Activated naive CD4-positive, alpha-beta T cell treated with anti-CD3 and anti-CD28 coated beads, Interleukin-2, amount 10 ng/mL, durations not matched to agents 7 days and 5 days (primary cell): Measurements from ENCODE around the gene KCNJ11.
A peak's percentile ranks its signal among the peaks of the same experiment; 100 is the strongest.
"Not testable (repeated sequence)": the region's sequence is repeated elsewhere in the genome, so short reads cannot be mapped to it uniquely, and the experiment has no call there.

Source experiments
- CTCF ChIA-PET: fragments of 350-600 bp; sonication (Branson Sonifier 250); formaldehyde crosslinking; loops from one replicate; lab custom pipeline; 2021; ENCODE audit warnings: antibody characterized with exemption; lab: Charles Lee
- DNase-seq: peaks from one replicate; pipeline ENCODE4 v3.0.0-alpha.2; 2020
- H3K27ac Mint-ChIP-seq: one replicate; pipeline ENCODE4 v1.8.0; 2021; ENCODE audit warnings: mild to moderate bottlenecking, moderate library complexity, mixed read lengths
- H3K27me3 Mint-ChIP-seq: one replicate; pipeline ENCODE4 v1.8.0; 2021; ENCODE audit warnings: mild to moderate bottlenecking, mixed read lengths
- H3K36me3 Mint-ChIP-seq: one replicate; pipeline ENCODE4 v1.8.0; 2021; ENCODE audit warnings: mixed read lengths
- H3K4me1 Mint-ChIP-seq: one replicate; pipeline ENCODE4 v1.8.0; 2021; ENCODE audit warnings: mixed read lengths
- H3K4me3 Mint-ChIP-seq: one replicate; pipeline ENCODE4 v1.8.0; 2021; ENCODE audit warnings: mild to moderate bottlenecking, moderate library complexity, mixed read lengths
- H3K9me3 Mint-ChIP-seq: one replicate; pipeline ENCODE4 v1.8.0; 2021; ENCODE audit warnings: mixed read lengths

Gene KCNJ11

DNA sequence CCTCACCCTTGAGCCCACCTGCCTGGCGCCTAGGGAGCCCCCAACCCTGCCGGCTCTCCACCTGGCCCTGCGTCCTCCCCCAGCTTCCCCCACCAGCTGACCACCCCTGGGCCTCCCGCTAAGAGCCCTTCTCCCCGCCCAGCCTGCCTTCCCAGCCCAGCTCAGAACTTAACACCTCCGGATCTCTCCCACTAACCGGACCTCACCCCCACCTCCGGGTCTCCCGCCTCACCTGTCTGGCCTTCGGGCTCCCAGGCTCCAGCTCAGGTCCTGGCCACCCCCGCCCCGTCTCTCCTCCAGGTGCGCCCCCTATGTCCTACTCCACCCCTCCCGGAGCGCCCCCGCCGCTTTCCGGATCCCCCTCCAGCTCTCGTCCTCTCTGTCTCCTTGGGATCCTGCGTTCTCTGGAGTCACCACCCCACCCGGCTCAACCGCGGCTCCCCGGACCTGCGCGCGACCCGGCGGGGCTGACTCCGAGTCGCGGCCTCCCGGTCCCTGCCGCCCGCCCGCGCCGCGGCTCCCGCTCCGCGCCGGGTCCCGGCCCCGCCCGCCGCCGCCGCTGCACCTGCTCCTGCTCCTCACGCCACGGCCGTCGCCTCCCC, at the start of gene KCNJ11:
Gene KCNJ11, minus strand, starts transcription at position 51 of the 602 bp plus-strand sequence. CDS start 568 bp downstream, outside the sequence.
- CTCF ChIA-PET, result interaction anchor here (0.6 to 3.2 kb wide), 12 partner anchors 10 to 433 kb away, joined by 3 to 26 read pairs (median 3); no protein-coding TSS in a partner anchor
- no peak for DNase-seq
- Mint-ChIP-seq H3K4me3 (peak within 1 kb of the TSS; percentile 75), H3K36me3 (no peaks in the 10 kb centered on the region), H3K27me3 (peaks cover 66% of the 10 kb centered on the region), H3K9me3 (no peaks in the 10 kb centered on the region), H3K4me1 (peaks cover 16% of the 10 kb centered on the region), H3K27ac (peak within 1 kb of the TSS; percentile 67)

DNA sequence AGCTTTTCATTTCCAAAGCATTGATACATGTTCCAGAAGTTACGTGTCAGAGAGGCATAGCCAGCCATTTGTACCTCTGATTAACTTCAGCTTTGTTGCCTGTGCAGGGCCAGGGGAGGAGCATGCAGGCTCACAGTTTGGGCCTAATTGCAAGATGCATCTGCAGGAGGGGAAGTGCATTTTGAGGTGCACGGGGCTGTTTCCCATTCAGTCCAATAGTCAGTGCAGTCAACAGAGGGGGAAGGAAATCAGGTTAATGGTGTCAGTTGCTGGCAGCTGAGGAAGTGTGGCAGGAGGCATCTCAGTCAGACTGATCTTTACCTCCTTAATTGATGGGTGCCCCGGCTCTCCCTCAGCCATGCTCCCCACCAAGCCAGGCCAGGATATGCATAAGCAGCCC, 48.9 kb upstream of the KCNJ11 start:
- no peak for DNase-seq
- H3K4me3 Mint-ChIP-seq, result no peak overlapping the region
- no peak overlapping the region for H3K27ac Mint-ChIP-seq
- peaks cover 43% of the 10 kb centered on the region for H3K27me3 Mint-ChIP-seq
- peaks cover 22% of the 10 kb centered on the region for H3K4me1 Mint-ChIP-seq
- no peaks in the 10 kb centered on the region for H3K36me3 Mint-ChIP-seq
- H3K9me3 Mint-ChIP-seq, result peaks cover 3% of the 10 kb centered on the region
- CTCF ChIA-PET, result no interaction called here

DNA sequence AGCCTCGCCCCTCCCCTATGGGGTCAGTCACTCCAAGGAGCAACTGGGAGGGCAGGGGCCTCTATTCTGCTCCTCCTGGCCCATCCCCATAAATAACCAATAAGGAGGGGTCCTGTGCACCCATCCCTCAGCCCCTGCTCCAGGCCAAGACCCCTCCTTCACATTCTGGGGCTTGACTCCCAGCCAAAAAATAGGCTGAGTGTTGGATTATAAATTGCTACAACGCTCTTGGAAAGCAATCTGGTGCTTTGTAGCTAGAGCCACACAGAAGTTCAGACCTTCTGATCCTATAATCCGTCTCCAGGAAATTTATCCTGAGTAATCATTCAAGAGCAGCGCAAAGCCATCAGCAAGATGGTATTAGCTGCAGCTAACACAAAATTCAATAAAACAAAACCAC, 45.6 kb upstream of the KCNJ11 start:
- CTCF ChIA-PET, result interaction anchor here (0.7 kb wide), 1 partner anchor 94 kb away, joined by 3 read pairs; no protein-coding TSS in a partner anchor

DNA sequence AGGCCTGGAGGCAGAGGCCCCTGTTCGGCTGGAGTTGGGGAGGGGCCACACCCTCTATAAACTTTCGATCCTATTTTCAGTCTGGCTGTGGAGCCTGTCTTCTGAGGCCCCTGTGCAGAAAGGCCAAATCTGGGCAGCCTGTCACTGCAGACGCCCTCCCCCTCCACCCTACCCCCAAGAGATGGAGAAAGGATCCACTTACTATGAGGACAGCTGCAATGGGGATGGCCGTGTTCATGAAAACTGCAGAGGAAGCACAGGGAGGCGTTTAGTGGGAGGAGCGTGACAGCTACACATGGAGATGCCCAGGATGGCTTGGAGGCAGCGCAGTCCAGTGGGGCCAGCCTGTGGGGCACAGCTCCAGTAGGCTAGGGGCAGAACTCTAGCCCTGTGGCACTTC, 43.5 kb upstream of the KCNJ11 start:
- CTCF ChIA-PET, result no interaction called here
- no peak for DNase-seq
- H3K27ac Mint-ChIP-seq, result no peak overlapping the region
- H3K9me3 Mint-ChIP-seq, result no peaks in the 10 kb centered on the region
- peaks cover 36% of the 10 kb centered on the region for H3K27me3 Mint-ChIP-seq
- no peak overlapping the region for H3K4me3 Mint-ChIP-seq
- no peaks in the 10 kb centered on the region for H3K36me3 Mint-ChIP-seq
- H3K4me1 Mint-ChIP-seq, result peaks cover 8% of the 10 kb centered on the region

More for the DNA sequence above, 45.6 kb upstream of the KCNJ11 start:
- Mint-ChIP-seq H3K27ac (no peak overlapping the region), H3K4me1 (peaks cover 14% of the 10 kb centered on the region), H3K27me3 (peaks cover 37% of the 10 kb centered on the region), H3K4me3 (no peak overlapping the region), H3K36me3 (no peaks in the 10 kb centered on the region), H3K9me3 (no peaks in the 10 kb centered on the region)
- no peak for DNase-seq

DNA sequence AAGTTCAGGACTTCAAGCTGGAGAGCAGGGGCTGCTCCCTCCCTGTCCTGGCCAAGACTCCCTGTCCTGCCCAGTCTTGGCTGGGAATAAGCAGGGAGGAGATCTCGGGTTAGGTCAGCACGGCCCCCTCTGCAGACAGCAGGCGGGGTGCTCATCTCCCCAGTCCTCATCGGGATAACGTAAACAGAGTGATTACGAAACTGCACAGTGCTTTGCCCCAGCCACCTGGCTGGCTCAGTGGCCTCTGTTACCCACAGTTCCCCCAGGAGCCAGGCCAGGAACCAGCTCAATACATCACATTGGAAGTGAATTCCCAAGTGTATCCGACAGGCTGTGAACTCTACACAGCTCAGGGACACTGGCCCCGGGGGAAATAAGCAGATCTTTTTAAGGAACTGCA, 42.7 kb upstream of the KCNJ11 start:
- H3K4me1 Mint-ChIP-seq, result peaks cover 16% of the 10 kb centered on the region

DNA sequence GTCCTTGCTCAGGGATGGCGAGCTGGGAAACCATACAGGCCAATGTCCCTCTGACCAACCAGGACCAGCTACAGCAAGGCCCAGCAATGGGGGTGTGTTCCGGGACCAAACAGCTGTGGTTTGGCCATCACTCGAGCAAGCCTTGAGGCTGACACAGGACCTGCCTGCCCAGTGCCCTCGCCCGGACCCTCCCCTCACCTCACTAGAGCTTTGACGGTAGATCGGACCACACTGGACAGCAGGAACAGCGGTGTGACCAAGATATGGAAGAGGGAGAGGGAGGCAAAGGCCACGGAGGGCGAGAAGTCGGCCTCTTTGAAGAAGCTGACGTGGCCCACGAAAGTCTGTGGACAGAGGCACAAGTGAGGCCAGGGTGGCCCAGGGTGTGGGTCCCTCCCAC, 42.2 kb upstream of the KCNJ11 start:
- Mint-ChIP-seq H3K9me3 (no peaks in the 10 kb centered on the region), H3K27ac (no peak overlapping the region), H3K4me3 (no peak overlapping the region), H3K4me1 (peaks cover 22% of the 10 kb centered on the region), H3K27me3 (peaks cover 32% of the 10 kb centered on the region), H3K36me3 (no peaks in the 10 kb centered on the region)
- no peak for DNase-seq
- CTCF ChIA-PET, result no interaction called here

More for the DNA sequence above, 42.7 kb upstream of the KCNJ11 start:
- Mint-ChIP-seq H3K9me3 (no peaks in the 10 kb centered on the region), H3K27ac (no peak overlapping the region), H3K4me3 (no peak overlapping the region), H3K27me3 (peaks cover 37% of the 10 kb centered on the region), H3K36me3 (no peaks in the 10 kb centered on the region)
- no peak for DNase-seq
- CTCF ChIA-PET, result no interaction called here

DNA sequence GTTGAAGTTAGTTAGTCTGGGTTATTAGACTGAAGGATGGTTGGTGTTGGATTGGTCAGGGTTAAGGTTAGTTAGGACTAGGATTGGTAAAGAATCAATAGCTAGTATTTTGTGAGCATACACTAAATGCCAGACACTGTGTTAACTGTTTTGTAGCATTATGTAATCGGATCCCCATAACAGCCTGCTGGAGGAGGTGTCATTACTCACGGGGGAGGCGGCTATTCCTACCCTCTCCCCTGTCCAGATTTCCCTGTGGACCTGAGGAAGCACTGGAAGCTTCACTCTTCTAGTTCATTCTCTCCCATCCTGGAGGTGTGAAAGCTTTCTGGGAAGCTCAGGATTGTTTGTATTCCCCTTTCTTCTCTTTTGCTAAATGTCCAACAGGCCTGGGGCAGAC, 40.5 kb upstream of the KCNJ11 start:
- H3K9me3 Mint-ChIP-seq, result no peaks in the 10 kb centered on the region
- no peak for DNase-seq
- H3K27me3 Mint-ChIP-seq, result peaks cover 42% of the 10 kb centered on the region
- peaks cover 24% of the 10 kb centered on the region for H3K4me1 Mint-ChIP-seq
- CTCF ChIA-PET, result interaction anchor here (1.3 kb wide), 1 partner anchor 10 kb away, joined by 3 read pairs; no protein-coding TSS in a partner anchor
- H3K4me3 Mint-ChIP-seq, result no peak overlapping the region
- H3K27ac Mint-ChIP-seq, result no peak overlapping the region
- no peaks in the 10 kb centered on the region for H3K36me3 Mint-ChIP-seq

DNA sequence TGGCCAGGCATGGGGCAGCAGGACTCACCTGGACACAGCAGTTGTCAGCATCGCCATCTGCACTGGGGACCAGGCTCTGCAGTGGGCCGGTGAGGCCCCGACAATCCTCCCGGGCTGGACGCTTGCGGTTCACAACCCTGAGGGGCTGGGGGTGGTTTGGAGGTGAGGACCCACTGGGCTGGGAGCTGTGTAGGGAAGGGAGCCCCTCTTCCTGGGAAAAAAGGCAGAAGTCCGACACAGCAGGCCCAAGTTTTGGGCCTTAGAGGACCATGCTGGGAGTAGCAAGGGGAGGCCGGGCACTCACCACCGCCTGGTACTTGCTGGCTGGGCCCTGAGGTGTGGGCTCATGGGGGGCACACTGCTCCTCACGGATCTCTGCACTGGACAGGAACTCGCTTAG, 39.8 kb upstream of the KCNJ11 start:
- DNase-seq, result no peak
- peaks cover 48% of the 10 kb centered on the region for H3K27me3 Mint-ChIP-seq
- CTCF ChIA-PET, result interaction anchor here (1.3 kb wide), 1 partner anchor 10 kb away, joined by 3 read pairs; no protein-coding TSS in a partner anchor
- no peaks in the 10 kb centered on the region for H3K36me3 Mint-ChIP-seq
- peaks cover 24% of the 10 kb centered on the region for H3K4me1 Mint-ChIP-seq
- H3K27ac Mint-ChIP-seq, result no peak overlapping the region
- H3K4me3 Mint-ChIP-seq, result no peak overlapping the region
- no peaks in the 10 kb centered on the region for H3K9me3 Mint-ChIP-seq

DNA sequence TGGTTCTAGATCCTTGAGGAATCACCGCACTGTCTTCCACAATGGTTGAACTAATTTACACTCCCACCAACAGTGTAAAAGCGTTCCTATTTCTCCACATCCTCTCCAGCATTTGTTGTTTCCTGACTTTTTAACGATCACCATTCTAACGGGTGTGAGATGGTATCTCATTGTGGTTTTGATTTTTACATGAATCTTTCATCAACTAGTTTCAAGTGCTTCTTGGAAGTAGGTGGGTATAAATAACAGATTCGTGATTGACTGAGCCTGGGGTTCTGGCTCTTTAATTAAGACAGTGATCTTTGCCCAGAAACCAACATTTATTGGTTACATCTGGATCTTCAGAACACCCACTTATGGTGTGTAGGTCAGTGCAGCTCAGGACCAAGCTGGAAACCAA, 37.8 kb upstream of the KCNJ11 start:
- CTCF ChIA-PET, H3K4me3 Mint-ChIP-seq, H3K36me3 Mint-ChIP-seq, H3K27ac Mint-ChIP-seq, DNase-seq, H3K9me3 Mint-ChIP-seq: not testable (repeated sequence)
- Mint-ChIP-seq H3K27me3 (peaks cover 59% of the 10 kb centered on the region), H3K4me1 (peaks cover 28% of the 10 kb centered on the region)

DNA sequence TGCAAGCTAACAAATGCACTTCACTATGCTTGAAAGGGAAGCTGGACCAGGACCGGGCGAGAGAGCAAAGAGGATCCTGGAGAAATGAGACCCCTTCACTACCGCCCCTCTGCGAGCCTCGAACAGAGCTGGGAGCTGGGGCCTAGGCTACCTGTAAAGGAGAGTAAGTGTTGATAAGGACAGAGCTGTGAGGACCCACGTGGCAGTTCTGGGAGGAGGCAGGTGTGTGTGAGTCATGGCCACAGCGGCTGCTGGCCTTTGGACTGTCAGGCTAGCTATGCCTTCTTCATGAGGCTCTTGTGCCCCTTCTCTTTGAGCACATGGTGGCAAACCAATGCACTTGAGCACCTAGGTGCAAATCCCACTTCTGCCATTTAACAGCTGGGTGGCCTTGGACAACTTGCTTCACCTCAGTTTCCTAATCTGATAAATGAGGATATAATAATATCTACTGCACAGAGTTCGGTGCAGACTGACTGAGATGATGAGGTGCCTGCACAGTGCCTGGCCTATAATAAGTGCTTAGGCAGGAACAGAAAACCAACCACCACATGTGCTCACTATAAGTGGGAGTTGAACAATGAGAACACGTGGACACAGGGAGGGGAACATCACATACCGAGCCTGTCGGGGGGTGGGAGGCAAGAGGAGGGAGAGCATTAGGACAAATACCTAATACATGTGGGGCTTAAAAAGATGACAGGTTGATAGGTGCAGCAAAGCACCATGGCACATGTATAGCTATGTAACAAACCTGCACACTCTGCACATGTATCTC, 35.3 kb upstream of the KCNJ11 start:
- no peak for DNase-seq
- H3K4me3 Mint-ChIP-seq, result no peak overlapping the region
- H3K27ac Mint-ChIP-seq, result no peak overlapping the region
- H3K9me3 Mint-ChIP-seq, result no peaks in the 10 kb centered on the region
- H3K4me1 Mint-ChIP-seq, result peaks cover 28% of the 10 kb centered on the region
- CTCF ChIA-PET, result interaction anchor here (1.1 to 1.5 kb wide), 3 partner anchors 9 to 81 kb away, joined by 3 read pairs; no protein-coding TSS in a partner anchor
- H3K27me3 Mint-ChIP-seq, result peaks cover 72% of the 10 kb centered on the region
- H3K36me3 Mint-ChIP-seq, result no peaks in the 10 kb centered on the region

DNA sequence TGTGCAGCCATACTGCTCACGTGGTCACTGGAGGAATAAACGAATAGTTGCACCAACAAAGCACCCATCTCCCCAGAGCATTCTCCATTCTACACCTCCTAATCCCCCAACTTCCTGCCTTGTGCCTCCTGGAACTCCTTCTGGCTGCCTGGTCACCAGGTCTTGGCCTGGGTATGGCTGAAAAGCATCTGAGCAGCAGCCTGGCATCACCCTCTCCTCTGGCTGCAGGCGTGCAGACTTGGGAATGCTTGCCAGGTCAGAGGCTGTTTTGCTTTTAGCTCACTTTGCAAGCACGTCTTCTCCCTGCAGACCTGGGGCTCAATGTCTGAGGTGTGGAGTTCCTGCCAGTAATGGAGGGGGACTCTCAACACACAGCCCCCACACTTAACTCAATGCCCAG, 33.3 kb upstream of the KCNJ11 start:
- no peak overlapping the region for H3K27ac Mint-ChIP-seq
- no peaks in the 10 kb centered on the region for H3K9me3 Mint-ChIP-seq
- H3K36me3 Mint-ChIP-seq, result no peaks in the 10 kb centered on the region
- DNase-seq, result no peak
- peaks cover 75% of the 10 kb centered on the region for H3K27me3 Mint-ChIP-seq
- no peak overlapping the region for H3K4me3 Mint-ChIP-seq
- CTCF ChIA-PET, result no interaction called here
- H3K4me1 Mint-ChIP-seq, result peaks cover 18% of the 10 kb centered on the region

DNA sequence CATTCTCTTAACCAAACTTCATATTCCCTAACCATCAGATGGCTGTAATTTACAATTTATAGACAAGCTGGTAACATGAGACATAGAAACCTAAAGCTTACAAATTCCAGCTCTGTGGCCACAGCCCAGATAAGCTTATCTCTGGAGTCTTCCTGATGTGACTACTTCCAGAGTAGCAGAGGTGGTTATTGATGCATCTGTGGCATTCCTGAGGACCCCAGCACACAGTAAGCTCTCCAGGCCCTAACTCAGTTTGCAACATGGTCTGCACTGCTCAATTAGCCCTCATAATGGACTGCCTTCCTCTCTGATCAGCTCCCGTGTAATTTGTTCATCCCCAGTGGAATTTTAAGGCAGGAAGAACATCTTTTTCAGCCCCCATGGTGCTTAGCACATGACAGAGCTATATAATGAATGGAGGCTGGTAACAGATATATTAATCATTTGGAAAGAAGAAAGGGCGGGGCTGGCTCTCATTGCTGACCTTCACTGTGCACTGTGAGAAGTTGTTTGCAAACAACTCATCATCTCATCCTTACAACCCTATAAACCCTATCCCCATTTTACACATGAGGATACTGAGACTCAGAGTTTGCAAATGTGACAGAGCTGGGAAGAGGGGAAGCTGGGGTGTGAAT, 30.1 kb upstream of the KCNJ11 start:
- Mint-ChIP-seq H3K4me1 (peaks cover 35% of the 10 kb centered on the region), H3K9me3 (no peaks in the 10 kb centered on the region), H3K27me3 (peaks cover 88% of the 10 kb centered on the region), H3K27ac (no peak overlapping the region), H3K4me3 (no peak overlapping the region), H3K36me3 (no peaks in the 10 kb centered on the region)
- CTCF ChIA-PET, result interaction anchor here (0.7 to 1.5 kb wide), 5 partner anchors 10 to 34 kb away, joined by 3 to 4 read pairs (median 4); partner anchors contain the start of gene KCNJ11
- no peak for DNase-seq

DNA sequence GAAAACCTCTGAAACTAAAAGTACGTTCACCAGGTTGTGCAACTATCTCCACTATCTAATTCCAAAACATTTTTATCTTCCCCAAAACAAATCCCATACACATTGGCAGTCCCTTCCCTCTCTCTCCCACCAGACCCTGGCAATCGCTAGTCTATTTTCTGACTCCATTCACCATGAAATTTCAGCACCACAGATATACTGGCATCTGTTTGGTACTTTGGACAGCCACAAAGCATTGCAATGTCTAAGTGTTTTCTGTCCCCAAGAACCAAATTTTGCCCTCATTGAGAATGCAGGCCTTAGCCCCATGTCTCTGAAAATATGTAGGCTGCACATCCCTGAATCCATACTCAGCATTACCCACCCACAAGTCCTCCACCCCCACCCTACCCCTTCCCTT, 28.0 kb upstream of the KCNJ11 start:
- Mint-ChIP-seq H3K27me3 (peaks cover 76% of the 10 kb centered on the region), H3K4me3 (no peak overlapping the region), H3K4me1 (peaks cover 44% of the 10 kb centered on the region), H3K27ac (no peak overlapping the region), H3K9me3 (no peaks in the 10 kb centered on the region), H3K36me3 (no peaks in the 10 kb centered on the region)
- no peak for DNase-seq
- CTCF ChIA-PET, result no interaction called here

DNA sequence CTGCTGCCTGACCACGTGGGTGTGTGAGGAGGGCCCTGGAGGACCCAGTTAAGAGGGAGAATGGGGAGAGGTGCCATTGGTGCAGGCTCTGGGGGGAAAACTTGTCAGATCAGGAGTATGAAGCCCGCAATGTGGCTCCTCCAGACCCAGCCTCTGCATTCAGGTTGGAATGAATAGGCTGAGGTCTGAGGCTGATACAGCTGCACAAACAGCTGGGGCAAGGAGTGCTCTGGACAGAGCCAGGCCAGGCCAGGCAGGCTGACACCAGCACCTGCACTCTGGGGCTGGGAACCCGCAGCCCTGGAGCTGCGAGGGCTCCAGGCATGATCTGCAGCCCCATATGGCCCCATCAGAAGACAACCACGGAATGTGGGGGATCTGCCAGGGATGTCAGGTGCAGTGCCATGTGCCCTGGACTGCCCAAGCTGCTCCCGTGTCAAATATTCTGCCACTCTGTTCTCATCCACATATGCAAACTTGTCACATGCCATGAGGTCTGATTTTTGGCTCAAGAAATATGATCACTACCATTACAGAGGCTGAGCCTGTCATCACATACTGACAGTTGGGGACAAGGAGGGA, 27.2 kb upstream of the KCNJ11 start:
- Mint-ChIP-seq H3K4me1 (peaks cover 51% of the 10 kb centered on the region), H3K36me3 (no peaks in the 10 kb centered on the region), H3K27me3 (peaks cover 78% of the 10 kb centered on the region), H3K9me3 (no peaks in the 10 kb centered on the region), H3K27ac (no peak overlapping the region), H3K4me3 (no peak overlapping the region)
- DNase-seq, result no peak
- CTCF ChIA-PET, result no interaction called here
